SJSA1 (cell line): ENCODE measurements around the gene VEGFB. TPM values are rescaled to one million over a fixed set of nuclear protein-coding genes. Genes with fewer than 3 reads are reported as not detected.

ENCODE experiments used
- DNase-seq, 2 experiments: peaks; one replicate each; pipeline ENCODE4 v3.0.0-alpha.2; 2015 to 2020; ENCODE audit warnings: low spot score in 2 of 2, low read depth in 1 of 2
- H3K27ac ChIP-seq: fragments of 250-450 bp; sonication (Bioruptor Pico); 2 replicates; pipeline ENCODE4 v1.5.1; 2020; ENCODE audit warnings: mild to moderate bottlenecking, moderate library complexity
- H3K27me3 ChIP-seq: fragments of 250-450 bp; sonication (Bioruptor Pico); replicated peaks from 2 replicates; pipeline ENCODE4 v1.5.1; 2020; ENCODE audit warnings: mild to moderate bottlenecking, moderate library complexity
- H3K36me3 ChIP-seq: fragments of 250-450 bp; sonication (Bioruptor Pico); 2 replicates; pipeline ENCODE4 v1.5.1; 2020; ENCODE audit warnings: mild to moderate bottlenecking
- H3K4me1 ChIP-seq: fragments of 250-450 bp; sonication (Bioruptor Pico); replicated peaks from 2 replicates; pipeline ENCODE4 v1.6.1; 2021; ENCODE audit warnings: mild to moderate bottlenecking
- H3K4me3 ChIP-seq: fragments of 250-450 bp; sonication (Bioruptor Pico); 2 replicates; pipeline ENCODE4 v1.5.1; 2020; ENCODE audit warnings: mild to moderate bottlenecking
- H3K9me3 ChIP-seq: fragments of 250-450 bp; sonication (Bioruptor Pico); replicated peaks from 2 replicates; pipeline ENCODE4 v1.5.1; 2020; ENCODE audit warnings: mild to moderate bottlenecking
- total RNA-seq: library from RNA; depleted of rRNA; stranded (reverse); fragments of >200 nt; shearing (Covaris generic); gene quantifications from 2 replicates; pipeline ENCODE4 v1.2.3, GENCODE V29; 2014; rRNA removed

Gene VEGFB
- 13.0 and 17.2 TPM in 2 replicates for total RNA-seq

GRCh38 chr11:64233913-64234586 lies at the start of gene VEGFB:
Gene VEGFB (plus strand): TSS chr11:64234584. CDS start chr11:64234834, 250 bp downstream.
- peak within 1 kb of the TSS; percentile 79 for H3K4me3 ChIP-seq
- no peaks in the 10 kb centered on the region for H3K9me3 ChIP-seq
- peaks cover 34% of the 10 kb centered on the region for H3K4me1 ChIP-seq
- H3K27me3 ChIP-seq = no peaks in the 10 kb centered on the region
- H3K36me3 ChIP-seq = peaks cover 31% of the 10 kb centered on the region
- DNase-seq = peak in 1 of 2 experiments; percentile 39
- H3K27ac ChIP-seq = no peak within 1 kb of the TSS

GRCh38 chr11:64185175-64185692 lies 49.1 kb upstream of the VEGFB start:
- no peaks in the 10 kb centered on the region for H3K27me3 ChIP-seq
- peak in 1 of 2 experiments; percentile 91 for DNase-seq
- peak overlapping the region; percentile 64 for H3K4me3 ChIP-seq
- peaks cover 17% of the 10 kb centered on the region for H3K4me1 ChIP-seq
- H3K36me3 ChIP-seq = no peaks in the 10 kb centered on the region; the same call in none of the 2 replicates
- H3K9me3 ChIP-seq = no peaks in the 10 kb centered on the region
- peak overlapping the region; percentile 58 for H3K27ac ChIP-seq

- Histone ChIP-seq H3K27ac (peak within 1 kb of the TSS; percentile 58), H3K4me1 (peaks cover 17% of the 10 kb centered on the region), H3K4me3 (peak within 1 kb of the TSS; percentile 64), H3K27me3 (no peaks in the 10 kb centered on the region), H3K9me3 (no peaks in the 10 kb centered on the region), H3K36me3 (no peaks in the 10 kb centered on the region; the same call in none of the 2 replicates)
- peak; percentile 100 for DNase-seq
Measured at GRCh38 chr11:64185693-64186491, 48.5 kb upstream of the VEGFB start, which contains the start of gene STIP1. Gene STIP1 (plus strand): TSS chr11:64186171. CDS start chr11:64186262, 91 bp downstream.

GRCh38 chr11:64186492-64187165 lies 47.8 kb upstream of the VEGFB start:
- Histone ChIP-seq H3K36me3 (peaks cover under 1% of the 10 kb centered on the region), H3K27ac (no peak overlapping the region), H3K27me3 (no peaks in the 10 kb centered on the region), H3K4me1 (peaks cover 12% of the 10 kb centered on the region), H3K9me3 (no peaks in the 10 kb centered on the region), H3K4me3 (no peak overlapping the region)
- DNase-seq = peak in 1 of 2 experiments; percentile 54

GRCh38 chr11:64192434-64192833 lies 42.0 kb upstream of the VEGFB start:
- Histone ChIP-seq H3K27ac (no peak overlapping the region), H3K27me3 (no peaks in the 10 kb centered on the region), H3K4me1 (no peaks in the 10 kb centered on the region), H3K9me3 (no peaks in the 10 kb centered on the region; the same call in 1 of the 2 replicates), H3K4me3 (no peak overlapping the region), H3K36me3 (peaks cover 58% of the 10 kb centered on the region)
- DNase-seq = no peak

GRCh38 chr11:64196626-64197025 lies 37.8 kb upstream of the VEGFB start:
- Histone ChIP-seq H3K4me1 (no peaks in the 10 kb centered on the region), H3K36me3 (peaks cover 98% of the 10 kb centered on the region), H3K27ac (no peak overlapping the region), H3K9me3 (no peaks in the 10 kb centered on the region; the same call in 1 of the 2 replicates), H3K4me3 (no peak overlapping the region), H3K27me3 (no peaks in the 10 kb centered on the region)
- no peak for DNase-seq

- H3K36me3 ChIP-seq = peaks cover 98% of the 10 kb centered on the region
- H3K4me1 ChIP-seq = no peaks in the 10 kb centered on the region
- no peak for DNase-seq
Measured at GRCh38 chr11:64198511-64198910, 35.9 kb upstream of the VEGFB start.

GRCh38 chr11:64201543-64201942 lies 32.8 kb upstream of the VEGFB start:
- no peaks in the 10 kb centered on the region for H3K9me3 ChIP-seq
- peaks cover 5% of the 10 kb centered on the region for H3K4me1 ChIP-seq
- H3K27me3 ChIP-seq = no peaks in the 10 kb centered on the region
- no peak overlapping the region for H3K4me3 ChIP-seq
- DNase-seq = no peak
- H3K27ac ChIP-seq = no peak overlapping the region
- H3K36me3 ChIP-seq = peaks cover 98% of the 10 kb centered on the region

More at GRCh38 chr11:64198511-64198910, 35.9 kb upstream of the VEGFB start:
- Histone ChIP-seq H3K27me3 (no peaks in the 10 kb centered on the region), H3K9me3 (no peaks in the 10 kb centered on the region), H3K27ac (no peak overlapping the region), H3K4me3 (no peak overlapping the region)

GRCh38 chr11:64202992-64203391 lies 31.4 kb upstream of the VEGFB start:
- Histone ChIP-seq H3K4me1 (peaks cover 20% of the 10 kb centered on the region), H3K27ac (no peak overlapping the region), H3K9me3 (no peaks in the 10 kb centered on the region), H3K27me3 (no peaks in the 10 kb centered on the region), H3K4me3 (no peak overlapping the region), H3K36me3 (peaks cover 93% of the 10 kb centered on the region)
- DNase-seq = no peak

GRCh38 chr11:64203421-64204079 lies 30.8 kb upstream of the VEGFB start:
- Histone ChIP-seq H3K9me3 (no peaks in the 10 kb centered on the region), H3K27me3 (no peaks in the 10 kb centered on the region), H3K4me3 (no peak overlapping the region), H3K27ac (no peak overlapping the region), H3K4me1 (peaks cover 25% of the 10 kb centered on the region), H3K36me3 (peaks cover 93% of the 10 kb centered on the region)
- DNase-seq = no peak

GRCh38 chr11:64204080-64204440 lies 30.3 kb upstream of the VEGFB start:
- no peaks in the 10 kb centered on the region for H3K27me3 ChIP-seq
- H3K36me3 ChIP-seq = peaks cover 92% of the 10 kb centered on the region
- H3K4me3 ChIP-seq = no peak overlapping the region
- no peak for DNase-seq
- H3K27ac ChIP-seq = no peak overlapping the region
- H3K9me3 ChIP-seq = no peaks in the 10 kb centered on the region
- H3K4me1 ChIP-seq = peaks cover 25% of the 10 kb centered on the region

GRCh38 chr11:64204464-64204989 lies 29.9 kb upstream of the VEGFB start:
- H3K4me3 ChIP-seq = no peak overlapping the region
- no peaks in the 10 kb centered on the region for H3K9me3 ChIP-seq
- peaks cover 25% of the 10 kb centered on the region for H3K4me1 ChIP-seq
- DNase-seq = peak; percentile 85 to 91
- peaks cover 89% of the 10 kb centered on the region for H3K36me3 ChIP-seq
- no peaks in the 10 kb centered on the region for H3K27me3 ChIP-seq
- no peak overlapping the region for H3K27ac ChIP-seq
